ENCODE data around the gene CSNK1A1.
"Not testable (repeated sequence)": the region's sequence is repeated elsewhere in the genome, so short reads cannot be mapped to it uniquely, and the experiment has no call there.

Gene CSNK1A1

GRCh38 chr5:149466457-149466972, 84.7 kb downstream of the CSNK1A1 start:
- no peak for DNase-seq (ENCODE audit: extremely low read depth, low read depth)
- no peak for TF ChIP-seq CTCF (IDR thresholded peaks at IDR 0.05; ENCODE audit: low read depth, low read length)

GRCh38 chr5:149464796-149465489, 86.3 kb downstream of the CSNK1A1 start:
- no peak for TF ChIP-seq CTCF (IDR thresholded peaks at IDR 0.05; ENCODE audit: low read depth, low read length)
- DNase-seq (ENCODE audit: extremely low read depth, low read depth) = no peak

- DNase-seq (ENCODE audit: extremely low read depth, low read depth) = not testable (repeated sequence)
Observed at GRCh38 chr5:149461907-149462306, 89.3 kb downstream of the CSNK1A1 start.

GRCh38 chr5:149459891-149460290, 91.3 kb downstream of the CSNK1A1 start:
- DNase-seq (ENCODE audit: extremely low read depth, low read depth) = no peak
- no peak for TF ChIP-seq CTCF (IDR thresholded peaks at IDR 0.05; ENCODE audit: low read depth, low read length)

GRCh38 chr5:149457393-149457763, 93.9 kb downstream of the CSNK1A1 start:
- DNase-seq (ENCODE audit: extremely low read depth, low read depth) = no peak

GRCh38 chr5:149456597-149457392, 94.4 kb downstream of the CSNK1A1 start:
- no peak for TF ChIP-seq CTCF (IDR thresholded peaks at IDR 0.05; ENCODE audit: low read depth, low read length)
- no peak for DNase-seq (ENCODE audit: extremely low read depth, low read depth)

More at GRCh38 chr5:149457393-149457763, 93.9 kb downstream of the CSNK1A1 start:
- TF ChIP-seq CTCF (IDR thresholded peaks at IDR 0.05; ENCODE audit: low read depth, low read length) = no peak

- no peak for TF ChIP-seq CTCF (IDR thresholded peaks at IDR 0.05; ENCODE audit: low read depth, low read length)
- no peak for DNase-seq (ENCODE audit: extremely low read depth, low read depth)
Observed at GRCh38 chr5:149455889-149456409, 95.3 kb downstream of the CSNK1A1 start.
